SK-N-SH (cell line): Measurements from ENCODE around the gene ELMO1. TPM values are rescaled to one million over a fixed set of nuclear protein-coding genes. Genes with fewer than 3 reads are reported as not detected.

ENCODE experiments used
- CTCF ChIA-PET: fragments of 300-600, 350-600 bp; formaldehyde crosslinking; extraction: SDS; loops from one replicate; lab custom pipeline; 2021; lab: Yijun Ruan, JAX
- POLR2A ChIA-PET: fragments of 350-600 bp; sonication (Branson Sonifier 250); formaldehyde crosslinking; extraction: SDS; loops from one replicate; lab custom pipeline; 2020; ENCODE audit warnings: antibody characterized with exemption, inconsistent platforms; lab: Yijun Ruan, JAX
- DNase-seq: peaks from one replicate; pipeline ENCODE4 v3.0.0; 2012
- H2AFZ ChIP-seq: fragments of 200-600 bp; sonication (generic); 2 replicates; pipeline ENCODE4 v1.8.1; 2016; ENCODE audit warnings: antibody characterized with exemption, mild to moderate bottlenecking, low read depth
- H3F3A ChIP-seq: fragments of 200-600 bp; sonication (generic); replicated peaks from 2 replicates; pipeline ENCODE3; 2016; ENCODE audit warnings: antibody characterized with exemption, mild to moderate bottlenecking; ENCODE audit not compliant: insufficient read depth
- H3K27ac ChIP-seq, 2 experiments: fragments of 200-500 bp in 1 of 2; fragments of 200-600 bp in 1 of 2; sonication (Bioruptor generic) in 1 of 2; sonication (generic), shearing (Covaris generic) in 1 of 2; 2 replicates each; pipeline versions ENCODE4 v1.5.1 to v1.6.1; 2014 to 2016; ENCODE audit warnings: low read depth in 2 of 2, inconsistent platforms in 1 of 2, low read length in 1 of 2, mild to moderate bottlenecking in 1 of 2, mixed read lengths in 1 of 2
- H3K27me3 ChIP-seq: fragments of 200-600 bp; sonication (generic), shearing (Covaris generic); 2 replicates; pipeline ENCODE4 v1.6.1; 2016; ENCODE audit warnings: mixed run types; ENCODE audit not compliant: insufficient read depth
- H3K36me3 ChIP-seq, 2 experiments: fragments of 200-500 bp in 1 of 2; fragments of 200-600 bp in 1 of 2; sonication (Bioruptor generic) in 1 of 2; sonication (generic) in 1 of 2; replicated peaks in 1 of 2; 2 replicates each; pipeline versions ENCODE3 to v1.5.1; 2014 to 2016; ENCODE audit warnings: low read length in 1 of 2, mild to moderate bottlenecking in 1 of 2; ENCODE audit not compliant: insufficient read depth in 2 of 2, control insufficient read depth in 1 of 2
- H3K4me1 ChIP-seq, 2 experiments: fragments of 200-500 bp in 1 of 2; fragments of 200-600 bp in 1 of 2; sonication (Bioruptor generic) in 1 of 2; sonication (generic), shearing (Covaris generic) in 1 of 2; 2 replicates each; pipeline versions ENCODE4 v1.5.1 to v1.6.1; 2014 to 2016; ENCODE audit warnings: low read depth in 1 of 2, low read length in 1 of 2, mixed run types in 1 of 2; ENCODE audit not compliant: insufficient read depth in 2 of 2, control insufficient read depth in 1 of 2
- H3K4me2 ChIP-seq: fragments of 200-600 bp; sonication (generic), shearing (Covaris generic); 2 replicates; pipeline ENCODE4 v1.6.1; 2017; ENCODE audit warnings: mixed run types
- H3K4me3 ChIP-seq, 2 experiments: fragments of 200-500 bp in 1 of 2; fragments of 200-600 bp in 1 of 2; sonication (Bioruptor generic) in 1 of 2; sonication (generic), shearing (Covaris generic) in 1 of 2; 2 replicates each; pipeline versions ENCODE4 v1.5.1 to v1.8.1; 2014 to 2016; ENCODE audit warnings: low read depth in 2 of 2, inconsistent platforms in 1 of 2, low read length in 1 of 2, mild to moderate bottlenecking in 1 of 2, mixed read lengths in 1 of 2, moderate library complexity in 1 of 2
- H3K79me2 ChIP-seq: fragments of 200-600 bp; sonication (generic); 2 replicates; pipeline ENCODE4 v1.8.1; 2017; ENCODE audit warnings: mild to moderate bottlenecking; ENCODE audit not compliant: insufficient read depth
- H3K9ac ChIP-seq: fragments of 200-600 bp; sonication (generic); 2 replicates; pipeline ENCODE4 v1.6.1; 2017; ENCODE audit warnings: mixed run types
- H3K9me2 ChIP-seq: fragments of 200-600 bp; sonication (generic); 2 replicates; pipeline ENCODE4 v1.6.1; 2017; ENCODE audit warnings: mixed run types
- H3K9me3 ChIP-seq: fragments of 200-600 bp; sonication (generic); 2 replicates; pipeline ENCODE4 v1.6.1; 2017; ENCODE audit warnings: mixed run types, mild to moderate bottlenecking, moderate library complexity
- H4K20me1 ChIP-seq: fragments of 200-600 bp; sonication (generic); 2 replicates; pipeline ENCODE4 v1.6.1; 2017; ENCODE audit warnings: mild to moderate bottlenecking, mixed run types; ENCODE audit not compliant: insufficient read depth
- CHD2 ChIP-seq: fragments of 150-350 bp; IDR thresholded peaks from 2 replicates; pipeline ENCODE4 v1.6.1; 2018; ENCODE audit warnings: low read length; ENCODE audit not compliant: partially characterized antibody
- ELF1 ChIP-seq: IDR thresholded peaks from 2 replicates; pipeline ENCODE4 v1.4.0; 2012
- EP300 ChIP-seq, 2 experiments: IDR thresholded peaks; 2 replicates each; pipeline versions ENCODE4 v1.4.0 to v1.6.1; 2012; ENCODE audit warnings: borderline replicate concordance in 1 of 2, low read depth in 1 of 2, low read length in 1 of 2
- EZH2phosphoT487 ChIP-seq: fragments of 200-600 bp; sonication (generic); IDR thresholded peaks from 2 replicates; pipeline ENCODE4 v1.6.1; 2017; ENCODE audit warnings: low read depth, mixed run types, mild to moderate bottlenecking, antibody characterized with exemption, moderate library complexity, borderline replicate concordance
- FOSL2 ChIP-seq: IDR thresholded peaks from 2 replicates; pipeline ENCODE4 v1.4.0; 2012; ENCODE audit warnings: low read depth, mild to moderate bottlenecking, moderate library complexity, borderline replicate concordance
- FOXM1 ChIP-seq: IDR thresholded peaks from 2 replicates; pipeline ENCODE4 v1.4.0; 2012; ENCODE audit warnings: low read depth, mild to moderate bottlenecking
- RFX5 ChIP-seq: IDR thresholded peaks from 2 replicates; pipeline ENCODE4 v1.6.1; 2012; ENCODE audit warnings: mild to moderate bottlenecking, improper control_type of control experiment, low read length
- TAF1 ChIP-seq: IDR thresholded peaks from 2 replicates; pipeline ENCODE4 v1.6.1; 2012; ENCODE audit warnings: low read depth, mild to moderate bottlenecking, low read length, moderate library complexity, borderline replicate concordance
- YY1 ChIP-seq: IDR thresholded peaks from 2 replicates; pipeline ENCODE4 v1.4.0; 2012; ENCODE audit warnings: low read depth, mild to moderate bottlenecking
- ZBTB33 ChIP-seq: IDR thresholded peaks from 2 replicates; pipeline ENCODE4 v1.4.0; 2012; ENCODE audit warnings: low read depth, borderline replicate concordance
- WGBS: methylation state at CpG from one replicate; pipeline ENCODE4 v1.1.6; 2017; ENCODE audit warnings: low lambda C conversion rate; 5-methylcytosine and 5-hydroxymethylcytosine counted together
- polyA plus RNA-seq, 3 experiments: library from polyadenylated mRNA; depleted of rRNA; stranded (reverse); fragments of >200 nt; gene quantifications; 2 replicates each; pipeline ENCODE4 v1.2.3, GENCODE V29; 2012
- TF ChIP-seq, protein P1 (sequence below): IDR thresholded peaks from 2 replicates; pipeline ENCODE4 v1.6.1; 2012; ENCODE audit warnings: mild to moderate bottlenecking, low read depth, low read length, moderate library complexity
- TF ChIP-seq, protein P2 (sequence below): fragments of 200-600 bp; sonication (generic); IDR thresholded peaks from 2 replicates; pipeline ENCODE4 v1.6.1; 2017; ENCODE audit warnings: antibody characterized with exemption, mild to moderate bottlenecking, moderate library complexity

The ELMO1 gene
- polyA plus RNA-seq, 1 of the 3 experiments (the other 2 are of a cell fraction) = 0.64 TPM

DNA sequence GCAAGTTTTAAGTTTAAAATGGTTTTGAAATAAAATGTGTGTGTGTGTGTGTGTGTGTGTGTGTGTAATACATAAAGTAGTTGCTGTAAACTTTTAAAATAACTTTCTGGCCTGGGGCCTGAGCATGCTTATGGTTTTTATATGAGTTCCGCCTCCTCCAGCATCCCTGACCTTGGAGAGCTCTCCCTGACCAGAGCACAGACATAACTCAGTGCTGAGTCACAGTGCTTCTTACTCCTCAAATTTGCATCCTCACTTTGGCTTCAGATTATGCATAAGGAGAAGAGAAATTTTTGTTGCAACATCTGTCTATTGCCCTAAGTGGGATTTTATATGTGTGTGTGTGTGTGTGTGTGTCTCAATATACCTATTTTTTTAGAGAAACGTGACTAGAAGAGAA, 200.8 kb downstream of the ELMO1 start:
- no peaks in the 10 kb centered on the region for H3K9me2 ChIP-seq
- CTCF ChIA-PET = interaction anchor here (0.8 to 2.8 kb wide), 5 partner anchors 13 to 807 kb away, joined by 3 to 17 read pairs (median 4); no protein-coding TSS in a partner anchor
- no peaks in the 10 kb centered on the region for H3K4me1 ChIP-seq
- H4K20me1 ChIP-seq = no peaks in the 10 kb centered on the region
- peaks cover 0 to 3% of the 10 kb centered on the region in 2 experiments for H3K36me3 ChIP-seq
- H3K4me2 ChIP-seq = no peak overlapping the region
- TF ChIP-seq RFX5 (no peak), YY1 (no peak), TAF1 (no peak), FOSL2 (no peak), CHD2 (no peak), ELF1 (no peak), EP300 (IDR thresholded peaks at IDR 0.05; ENCODE audit: borderline replicate concordance in 1 of 2, low read depth in 1 of 2, low read length in 1 of 2) (no peak), FOXM1 (no peak), EZH2phosphoT487 (no peak), ZBTB33 (no peak)
- TF ChIP-seq, protein P1, sequence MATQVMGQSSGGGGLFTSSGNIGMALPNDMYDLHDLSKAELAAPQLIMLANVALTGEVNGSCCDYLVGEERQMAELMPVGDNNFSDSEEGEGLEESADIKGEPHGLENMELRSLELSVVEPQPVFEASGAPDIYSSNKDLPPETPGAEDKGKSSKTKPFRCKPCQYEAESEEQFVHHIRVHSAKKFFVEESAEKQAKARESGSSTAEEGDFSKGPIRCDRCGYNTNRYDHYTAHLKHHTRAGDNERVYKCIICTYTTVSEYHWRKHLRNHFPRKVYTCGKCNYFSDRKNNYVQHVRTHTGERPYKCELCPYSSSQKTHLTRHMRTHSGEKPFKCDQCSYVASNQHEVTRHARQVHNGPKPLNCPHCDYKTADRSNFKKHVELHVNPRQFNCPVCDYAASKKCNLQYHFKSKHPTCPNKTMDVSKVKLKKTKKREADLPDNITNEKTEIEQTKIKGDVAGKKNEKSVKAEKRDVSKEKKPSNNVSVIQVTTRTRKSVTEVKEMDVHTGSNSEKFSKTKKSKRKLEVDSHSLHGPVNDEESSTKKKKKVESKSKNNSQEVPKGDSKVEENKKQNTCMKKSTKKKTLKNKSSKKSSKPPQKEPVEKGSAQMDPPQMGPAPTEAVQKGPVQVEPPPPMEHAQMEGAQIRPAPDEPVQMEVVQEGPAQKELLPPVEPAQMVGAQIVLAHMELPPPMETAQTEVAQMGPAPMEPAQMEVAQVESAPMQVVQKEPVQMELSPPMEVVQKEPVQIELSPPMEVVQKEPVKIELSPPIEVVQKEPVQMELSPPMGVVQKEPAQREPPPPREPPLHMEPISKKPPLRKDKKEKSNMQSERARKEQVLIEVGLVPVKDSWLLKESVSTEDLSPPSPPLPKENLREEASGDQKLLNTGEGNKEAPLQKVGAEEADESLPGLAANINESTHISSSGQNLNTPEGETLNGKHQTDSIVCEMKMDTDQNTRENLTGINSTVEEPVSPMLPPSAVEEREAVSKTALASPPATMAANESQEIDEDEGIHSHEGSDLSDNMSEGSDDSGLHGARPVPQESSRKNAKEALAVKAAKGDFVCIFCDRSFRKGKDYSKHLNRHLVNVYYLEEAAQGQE = no peak
- TF ChIP-seq, protein P2, sequence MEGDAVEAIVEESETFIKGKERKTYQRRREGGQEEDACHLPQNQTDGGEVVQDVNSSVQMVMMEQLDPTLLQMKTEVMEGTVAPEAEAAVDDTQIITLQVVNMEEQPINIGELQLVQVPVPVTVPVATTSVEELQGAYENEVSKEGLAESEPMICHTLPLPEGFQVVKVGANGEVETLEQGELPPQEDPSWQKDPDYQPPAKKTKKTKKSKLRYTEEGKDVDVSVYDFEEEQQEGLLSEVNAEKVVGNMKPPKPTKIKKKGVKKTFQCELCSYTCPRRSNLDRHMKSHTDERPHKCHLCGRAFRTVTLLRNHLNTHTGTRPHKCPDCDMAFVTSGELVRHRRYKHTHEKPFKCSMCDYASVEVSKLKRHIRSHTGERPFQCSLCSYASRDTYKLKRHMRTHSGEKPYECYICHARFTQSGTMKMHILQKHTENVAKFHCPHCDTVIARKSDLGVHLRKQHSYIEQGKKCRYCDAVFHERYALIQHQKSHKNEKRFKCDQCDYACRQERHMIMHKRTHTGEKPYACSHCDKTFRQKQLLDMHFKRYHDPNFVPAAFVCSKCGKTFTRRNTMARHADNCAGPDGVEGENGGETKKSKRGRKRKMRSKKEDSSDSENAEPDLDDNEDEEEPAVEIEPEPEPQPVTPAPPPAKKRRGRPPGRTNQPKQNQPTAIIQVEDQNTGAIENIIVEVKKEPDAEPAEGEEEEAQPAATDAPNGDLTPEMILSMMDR = no peak
- 34% methylated on average over 2 of the region's 2 CpGs for WGBS
- no peak overlapping the region for H3K27ac ChIP-seq
- no peak for DNase-seq
- no peaks in the 10 kb centered on the region for H3K27me3 ChIP-seq
- H3K4me3 ChIP-seq = no peak overlapping the region
- peaks cover 11% of the 10 kb centered on the region; the same call in 1 of the 2 replicates for H3K9me3 ChIP-seq
- POLR2A ChIA-PET = no interaction called here
- no peaks in the 10 kb centered on the region for H3K79me2 ChIP-seq
- H3F3A ChIP-seq = no peaks in the 10 kb centered on the region
- H2AFZ ChIP-seq = no peak overlapping the region
- H3K9ac ChIP-seq = no peak overlapping the region
